B cell (primary cell): ENCODE results near the gene GPR176. TPM values are rescaled to one million over a fixed set of nuclear protein-coding genes. Genes with fewer than 3 reads are reported as not detected.

Source experiments
- ATAC-seq: fragments of 200-7000 bp; cut with Tn5 transposase; one replicate; pipeline ENCODE4 v1.10.0; 2021; ENCODE audit warnings: low read depth, mild to moderate bottlenecking, moderate number of reproducible peaks, moderate library complexity
- CTCF ChIA-PET: fragments of 350-600 bp; sonication (Branson Sonifier 250); formaldehyde crosslinking; loops from one replicate; lab custom pipeline; 2021; ENCODE audit warnings: antibody characterized with exemption, inconsistent platforms; lab: Charles Lee
- POLR2A ChIA-PET: fragments of 350-600 bp; sonication (Branson Sonifier 250); formaldehyde crosslinking; loops from one replicate; lab custom pipeline; 2021; ENCODE audit warnings: antibody characterized with exemption; lab: Charles Lee
- DNase-seq: peaks from one replicate; pipeline ENCODE4 v3.0.0; 2013
- H2AFZ ChIP-seq: 2 replicates; pipeline ENCODE4 v1.6.1; 2012; ENCODE audit warnings: mild to moderate bottlenecking, low read depth, low read length; ENCODE audit not compliant: insufficient read depth, poor library complexity, severe bottlenecking
- H3K27ac ChIP-seq, 2 donors: 1 replicate in 1 of 2; 2 replicates in 1 of 2; pipeline ENCODE4 v1.5.1; 2012 to 2013; ENCODE audit warnings: low read length in 2 of 2, mild to moderate bottlenecking in 2 of 2, moderate library complexity in 1 of 2
- H3K27me3 ChIP-seq, 4 experiments: fragments of 200-600 bp in 1 of 4; sonication (generic) in 1 of 4; replicated peaks in 1 of 4; 1 replicate in 2 of 4; 2 replicates in 2 of 4; pipeline versions ENCODE4 v1.6.1 to v1.7.0; 2013 to 2016; ENCODE audit warnings: low read length in 3 of 4, mild to moderate bottlenecking in 2 of 4, mixed read lengths in 1 of 4, moderate library complexity in 1 of 4; ENCODE audit not compliant: insufficient read depth in 4 of 4, control insufficient read depth in 3 of 4; ENCODE audit errors: control extremely low read depth in 1 of 4
- H3K36me3 ChIP-seq, 2 experiments: replicated peaks in 1 of 2; 1 replicate in 1 of 2; 2 replicates in 1 of 2; pipeline versions ENCODE4 v1.6.1 to v1.7.1; 2013; ENCODE audit warnings: low read length in 1 of 2; ENCODE audit not compliant: insufficient read depth in 2 of 2, control insufficient read depth in 1 of 2; ENCODE audit errors: control extremely low read depth in 1 of 2, extremely low read depth in 1 of 2
- H3K4me1 ChIP-seq, 2 donors: fragments of 200-600 bp in 1 of 2; sonication (generic) in 1 of 2; 1 replicate in 1 of 2; 2 replicates in 1 of 2; pipeline versions ENCODE4 v1.5.1 to v1.6.1; 2013 to 2017; ENCODE audit warnings: low read length in 2 of 2; ENCODE audit not compliant: control insufficient read depth in 2 of 2, insufficient read depth in 2 of 2
- H3K4me2 ChIP-seq: replicated peaks from 2 replicates; pipeline ENCODE3; 2012; ENCODE audit warnings: mild to moderate bottlenecking, low read depth, low read length; ENCODE audit not compliant: poor library complexity, severe bottlenecking
- H3K4me3 ChIP-seq, 5 experiments: fragments of 200-600 bp in 1 of 5; sonication (generic) in 1 of 5; 1 replicate in 3 of 5; 2 replicates in 2 of 5; pipeline versions ENCODE4 v1.5.1 to v1.7.0; 2011 to 2016; ENCODE audit warnings: low read length in 4 of 5, mild to moderate bottlenecking in 4 of 5, low read depth in 2 of 5, control low read depth in 1 of 5, moderate library complexity in 1 of 5; ENCODE audit not compliant: insufficient read depth in 1 of 5; ENCODE audit errors: control extremely low read depth in 1 of 5, extremely low read depth in 1 of 5
- H3K79me2 ChIP-seq: fragments of 200-600 bp; sonication (generic); one replicate; pipeline ENCODE4 v1.6.0; 2016; ENCODE audit warnings: low read length; ENCODE audit not compliant: control insufficient read depth, insufficient read depth
- H3K9ac ChIP-seq: fragments of 200-600 bp; sonication (generic); 2 replicates; pipeline ENCODE4 v1.6.1; 2017; ENCODE audit warnings: mild to moderate bottlenecking, low read length, moderate library complexity
- H3K9me3 ChIP-seq, 3 donors: one replicate each; pipeline versions ENCODE4 v1.6.1 to v1.7.1; 2013; ENCODE audit warnings: low read length in 2 of 3; ENCODE audit not compliant: control insufficient read depth in 2 of 3, insufficient read depth in 1 of 3; ENCODE audit errors: control extremely low read depth in 1 of 3
- H4K20me1 ChIP-seq: 2 replicates; pipeline ENCODE4 v1.6.0; 2012; ENCODE audit warnings: mild to moderate bottlenecking, low read length; ENCODE audit not compliant: insufficient read depth, control insufficient read depth, poor library complexity, severe bottlenecking
- H3K27ac Mint-ChIP-seq: one replicate; pipeline ENCODE4 v1.8.0; 2021; ENCODE audit warnings: mixed read lengths
- H3K27me3 Mint-ChIP-seq: one replicate; pipeline ENCODE4 v1.8.0; 2021; ENCODE audit warnings: mixed read lengths
- H3K4me1 Mint-ChIP-seq: one replicate; pipeline ENCODE4 v1.8.0; 2021; ENCODE audit warnings: mixed read lengths
- H3K4me3 Mint-ChIP-seq: one replicate; pipeline ENCODE4 v1.8.0; 2021; ENCODE audit warnings: mixed read lengths
- H3K9me3 Mint-ChIP-seq: one replicate; pipeline ENCODE4 v1.8.0; 2022; ENCODE audit warnings: mixed read lengths; ENCODE audit not compliant: insufficient read depth
- EZH2 ChIP-seq: IDR thresholded peaks from 2 replicates; pipeline ENCODE4 v1.6.1; 2012; ENCODE audit warnings: borderline replicate concordance, low read depth, mild to moderate bottlenecking, moderate library complexity, low read length; ENCODE audit not compliant: insufficient read depth, poor library complexity, severe bottlenecking
- WGBS: methylation state at CpG from one replicate; pipeline ENCODE4 v1.1.5; 2013; ENCODE audit warnings: missing lambda C conversion rate; ENCODE audit not compliant: insufficient coverage; 5-methylcytosine and 5-hydroxymethylcytosine counted together
- intact Hi-C: fragments of 100-400 bp; cut with micrococcal nuclease; formaldehyde crosslinking; loops from one replicate; pipeline ENCODE4 v1.10.0; 2022
- polyA plus RNA-seq: library from polyadenylated mRNA; depleted of rRNA; stranded (reverse); fragments of >200 nt; gene quantifications from 2 replicates; pipeline ENCODE4 v1.2.3, GENCODE V29; 2012
- total RNA-seq, 2 donors: library from RNA; stranded (reverse); fragments of 120-200 nt in 1 of 2; gene quantifications; 1 replicate in 1 of 2; 2 replicates in 1 of 2; pipeline versions ENCODE4 v1.2.3 to v1.2.4, GENCODE V29; 2013 to 2022
- TF ChIP-seq, protein P1 (sequence below): fragments of 200-600 bp; IDR thresholded peaks from one replicate; pipeline ENCODE4 v1.8.0; 2022; ENCODE audit warnings: antibody characterized with exemption, mild to moderate bottlenecking

GPR176 gene
- total and polyA plus RNA-seq, 2 donors (not counting 1 experiment from before 2014, with no cell fraction given), result 0.07 to 0.30 TPM

GRCh38 chr15:39846108-39846507 lies 74.0 kb downstream of the GPR176 start:
- Histone ChIP-seq H3K4me1 (no peaks in the 10 kb centered on the region), H3K79me2 (no peaks in the 10 kb centered on the region), H3K9me3 (peaks cover 0 to 1% (median 0%) of the 10 kb centered on the region in 3 donors), H3K27ac (no peak overlapping the region), H4K20me1 (no peaks in the 10 kb centered on the region), H3K27me3 (no peaks in the 10 kb centered on the region), H3K36me3 (no peaks in the 10 kb centered on the region), H2AFZ (no peak overlapping the region), H3K4me3 (no peak overlapping the region), H3K9ac (no peak overlapping the region), H3K4me2 (no peak overlapping the region)
- H3K27me3 Mint-ChIP-seq, result peaks cover 14% of the 10 kb centered on the region
- H3K4me1 Mint-ChIP-seq, result no peaks in the 10 kb centered on the region
- TF ChIP-seq EZH2, result no peak
- TF ChIP-seq, protein P1, sequence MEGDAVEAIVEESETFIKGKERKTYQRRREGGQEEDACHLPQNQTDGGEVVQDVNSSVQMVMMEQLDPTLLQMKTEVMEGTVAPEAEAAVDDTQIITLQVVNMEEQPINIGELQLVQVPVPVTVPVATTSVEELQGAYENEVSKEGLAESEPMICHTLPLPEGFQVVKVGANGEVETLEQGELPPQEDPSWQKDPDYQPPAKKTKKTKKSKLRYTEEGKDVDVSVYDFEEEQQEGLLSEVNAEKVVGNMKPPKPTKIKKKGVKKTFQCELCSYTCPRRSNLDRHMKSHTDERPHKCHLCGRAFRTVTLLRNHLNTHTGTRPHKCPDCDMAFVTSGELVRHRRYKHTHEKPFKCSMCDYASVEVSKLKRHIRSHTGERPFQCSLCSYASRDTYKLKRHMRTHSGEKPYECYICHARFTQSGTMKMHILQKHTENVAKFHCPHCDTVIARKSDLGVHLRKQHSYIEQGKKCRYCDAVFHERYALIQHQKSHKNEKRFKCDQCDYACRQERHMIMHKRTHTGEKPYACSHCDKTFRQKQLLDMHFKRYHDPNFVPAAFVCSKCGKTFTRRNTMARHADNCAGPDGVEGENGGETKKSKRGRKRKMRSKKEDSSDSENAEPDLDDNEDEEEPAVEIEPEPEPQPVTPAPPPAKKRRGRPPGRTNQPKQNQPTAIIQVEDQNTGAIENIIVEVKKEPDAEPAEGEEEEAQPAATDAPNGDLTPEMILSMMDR, result no peak
- no peaks in the 10 kb centered on the region for H3K9me3 Mint-ChIP-seq
- CTCF ChIA-PET, result no interaction called here
- 88% methylated on average over 1 of the region's 2 CpGs for WGBS
- DNase-seq, result no peak
- intact Hi-C loops, result no loop called here
- H3K27ac Mint-ChIP-seq, result no peak overlapping the region
- POLR2A ChIA-PET, result no interaction called here
- H3K4me3 Mint-ChIP-seq, result no peak overlapping the region
- no peak for ATAC-seq

- Mint-ChIP-seq H3K9me3 (no peaks in the 10 kb centered on the region), H3K27me3 (peaks cover 14% of the 10 kb centered on the region), H3K4me3 (no peak overlapping the region), H3K27ac (no peak overlapping the region), H3K4me1 (no peaks in the 10 kb centered on the region)
- CTCF ChIA-PET, result interaction anchor here (0.9 kb wide), 1 partner anchor 29 kb away, joined by 3 read pairs; no protein-coding TSS in a partner anchor
- Histone ChIP-seq H3K36me3 (no peaks in the 10 kb centered on the region), H3K79me2 (no peaks in the 10 kb centered on the region), H3K9ac (no peak overlapping the region), H3K4me1 (no peaks in the 10 kb centered on the region), H2AFZ (no peak overlapping the region), H3K9me3 (peaks cover 0 to 1% (median 0%) of the 10 kb centered on the region in 3 donors), H3K27me3 (no peaks in the 10 kb centered on the region), H3K4me2 (no peak overlapping the region), H3K4me3 (no peak overlapping the region), H3K27ac (no peak overlapping the region), H4K20me1 (no peaks in the 10 kb centered on the region)
- TF ChIP-seq EZH2, result no peak
- TF ChIP-seq, protein P1, result no peak
- ATAC-seq (no peak), DNase-seq (no peak)
- intact Hi-C loops, result no loop called here
- 78% methylated on average over 5 of the region's 5 CpGs for WGBS
- POLR2A ChIA-PET, result no interaction called here
Measured at GRCh38 chr15:39845582-39845981, 74.5 kb downstream of the GPR176 start.
